Kidney glomerular epithelial cell (primary cell): ENCODE measurements around the gene LARGE2.

Experiments
- DNase-seq: peaks from one replicate; lab custom pipeline; 2025; lab: John Stamatoyannopoulos, UW

The LARGE2 gene

GRCh38 chr11:45930031-45930794 is 7.8 kb downstream of the LARGE2 start:
- no peak for DNase-seq

- DNase-seq = no peak
Observed at GRCh38 chr11:45930951-45931570, 8.6 kb downstream of the LARGE2 start.

- DNase-seq = no peak
Observed at GRCh38 chr11:45931739-45932138, 9.3 kb downstream of the LARGE2 start.

GRCh38 chr11:45932217-45932616 is 9.8 kb downstream of the LARGE2 start:
- no peak for DNase-seq

- no peak for DNase-seq
Observed at GRCh38 chr11:45933131-45933831, 10.8 kb downstream of the LARGE2 start.

GRCh38 chr11:45933846-45934579 is 11.6 kb downstream of the LARGE2 start:
- no peak for DNase-seq

GRCh38 chr11:45934580-45935318 is 12.3 kb downstream of the LARGE2 start:
- no peak for DNase-seq

GRCh38 chr11:45935349-45936064 is 13.1 kb downstream of the LARGE2 start:
- DNase-seq = no peak

- DNase-seq = no peak
Observed at GRCh38 chr11:45936511-45937054, 14.1 kb downstream of the LARGE2 start.

- DNase-seq = no peak
Observed at GRCh38 chr11:45937916-45938315, 15.5 kb downstream of the LARGE2 start.

GRCh38 chr11:45939836-45940235 is 17.4 kb downstream of the LARGE2 start:
- no peak for DNase-seq

- DNase-seq = no peak
Observed at GRCh38 chr11:45941285-45941684, 18.8 kb downstream of the LARGE2 start.

GRCh38 chr11:45942381-45942780 is 19.9 kb downstream of the LARGE2 start:
- DNase-seq = no peak

GRCh38 chr11:45945397-45945999 is 23.0 kb downstream of the LARGE2 start:
- no peak for DNase-seq

- DNase-seq = no peak
Observed at GRCh38 chr11:45947885-45948284, 25.4 kb downstream of the LARGE2 start.

GRCh38 chr11:45948356-45948755 is 25.9 kb downstream of the LARGE2 start:
- no peak for DNase-seq

GRCh38 chr11:45949992-45950407 is 27.5 kb downstream of the LARGE2 start:
- DNase-seq = no peak

- DNase-seq = no peak
Observed at GRCh38 chr11:45959851-45960250, 37.4 kb downstream of the LARGE2 start.

- DNase-seq = no peak
Observed at GRCh38 chr11:45960387-45961095, 38.1 kb downstream of the LARGE2 start.
